CMK (cell line): ENCODE measurements around the gene SETD1A.

Experiments
- DNase-seq: peaks from one replicate; pipeline ENCODE4 v3.0.0-alpha.2; 2010; ENCODE audit warnings: low read depth

The SETD1A gene

GRCh38 chr16:31020536-31020935, 63.0 kb downstream of the SETD1A start:
- no peak for DNase-seq

GRCh38 chr16:31022544-31023251, 65.1 kb downstream of the SETD1A start:
- DNase-seq, result no peak

- DNase-seq, result no peak
These were observed 65.7 kb downstream of the SETD1A start for GRCh38 chr16:31023252-31023602.

GRCh38 chr16:31023627-31024226, 66.2 kb downstream of the SETD1A start:
- no peak for DNase-seq

GRCh38 chr16:31025339-31025738, 67.8 kb downstream of the SETD1A start:
- no peak for DNase-seq

- no peak for DNase-seq
These were observed 71.7 kb downstream of the SETD1A start for GRCh38 chr16:31029272-31029671.

DNA sequence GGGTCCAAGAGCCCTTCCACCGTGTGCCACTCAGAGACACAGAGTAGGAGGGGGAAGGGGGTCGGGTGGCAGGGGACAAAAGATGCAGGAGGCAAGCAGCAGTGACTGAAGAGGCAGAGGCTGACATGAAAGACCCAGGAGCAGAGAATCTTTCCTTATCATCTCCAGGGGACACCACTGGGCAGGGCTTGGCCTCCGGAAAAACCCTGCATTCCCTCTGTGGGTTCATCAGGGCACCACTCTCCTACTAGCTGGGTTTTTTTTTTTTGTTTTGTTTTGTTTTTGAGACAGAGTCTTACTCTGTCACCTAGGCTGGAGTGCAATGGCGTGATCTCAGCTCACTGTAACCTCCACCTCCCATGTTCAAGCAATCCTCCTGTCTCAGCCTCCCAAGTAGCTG, 73.7 kb downstream of the SETD1A start:
- DNase-seq, result no peak

DNA sequence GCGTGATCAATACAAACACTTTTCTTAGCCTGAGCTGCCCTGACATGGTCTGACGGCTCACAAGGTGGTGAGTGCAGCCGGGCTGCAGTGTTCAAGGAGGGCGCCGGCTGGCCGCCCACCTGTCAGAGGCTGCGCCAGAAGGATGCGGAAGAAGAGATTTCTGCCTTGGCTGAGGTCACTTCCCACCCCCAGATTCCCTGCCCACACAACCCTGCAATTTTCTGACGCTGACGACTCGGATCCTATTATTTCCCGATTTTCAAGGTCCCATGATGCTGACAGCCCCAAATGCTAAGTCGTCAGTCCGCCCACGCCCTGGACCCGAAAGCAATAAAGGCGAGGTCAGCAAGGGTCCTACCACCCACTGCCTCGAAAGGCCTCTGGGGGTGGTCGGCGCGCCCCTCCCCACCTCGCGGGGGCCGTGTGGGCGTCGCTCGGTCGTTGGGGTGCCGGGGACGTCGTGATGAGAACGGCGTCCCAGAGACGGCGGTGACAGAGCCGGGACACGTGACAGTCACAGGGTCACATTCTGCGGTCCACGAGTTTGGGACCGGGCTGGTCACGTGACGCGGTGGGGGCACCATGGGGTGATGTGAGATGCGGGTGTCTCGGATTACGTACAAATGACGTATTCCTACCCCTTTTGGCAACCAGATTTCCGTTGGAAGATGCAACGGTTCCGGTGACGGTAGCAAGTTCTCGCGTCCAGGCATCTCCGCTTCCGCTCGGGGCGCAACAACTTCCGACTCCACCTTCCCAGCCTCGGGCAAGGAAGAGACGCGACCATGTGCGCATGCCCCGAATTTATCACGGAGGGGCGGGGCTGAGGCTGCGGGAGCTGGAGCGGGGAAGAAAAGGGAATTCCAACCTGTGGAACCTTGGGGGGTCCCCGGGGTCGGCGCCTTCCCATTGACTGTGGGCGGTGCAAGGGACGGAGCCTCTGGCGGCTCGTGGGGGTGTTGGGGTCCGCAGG, 75.5 kb downstream of the SETD1A start, which contains the start of gene STX4:
TSS of gene STX4 (plus strand) at position 823 of the 973 bp plus-strand sequence. CDS start 248 bp downstream, outside the sequence.
- DNase-seq, result peak; percentile 99

- DNase-seq, result peak; percentile 64
These were observed 76.3 kb downstream of the SETD1A start for GRCh38 chr16:31033709-31034492.
